Esophagus muscularis mucosa (tissue), 3 donors: ENCODE measurements around the gene AOC2.

Experiments used
- CTCF ChIP-seq, 3 experiments: fragments of 200-600 bp in 2 of 3; fragments of 450-650 bp in 1 of 3; sonication (generic) in 2 of 3; IDR thresholded peaks; one replicate each; pipeline ENCODE4 v1.5.1; 2017 to 2019; ENCODE audit warnings: antibody characterized with exemption in 3 of 3, mild to moderate bottlenecking in 2 of 3, moderate library complexity in 1 of 3
- POLR2A ChIP-seq: fragments of 450-650 bp; IDR thresholded peaks from one replicate; pipeline ENCODE4 v1.6.1; 2017; ENCODE audit warnings: antibody characterized with exemption, moderate library complexity, mild to moderate bottlenecking, low read depth

GRCh38 chr17:42886283-42887176, 42.1 kb downstream of the AOC2 start:
- TF ChIP-seq POLR2A (no peak), CTCF (IDR thresholded peaks at IDR 0.05) (no peak)
